CD14-positive monocyte (primary cell): ENCODE results near the gene NOTCH2NLA. TPM values are rescaled to one million over a fixed set of nuclear protein-coding genes. Genes with fewer than 3 reads are reported as not detected.
"Not testable (repeated sequence)": the region's sequence is repeated elsewhere in the genome, so short reads cannot be mapped to it uniquely, and the experiment has no call there.

Source experiments
- DNase-seq, 3 donors: peaks; one replicate each; pipeline ENCODE4 v3.0.0-alpha.2; 2011 to 2022
- H2AFZ ChIP-seq: 2 replicates; pipeline ENCODE4 v1.6.0; 2012; ENCODE audit warnings: mild to moderate bottlenecking, low read depth, low read length, inconsistent platforms; ENCODE audit not compliant: insufficient read depth, poor library complexity, severe bottlenecking
- H3K27ac ChIP-seq, 2 donors: 1 replicate in 1 of 2; 2 replicates in 1 of 2; pipeline ENCODE4 v1.5.1; 2012 to 2013; ENCODE audit warnings: low read length in 2 of 2, control low read depth in 1 of 2, inconsistent platforms in 1 of 2, low read depth in 1 of 2, mild to moderate bottlenecking in 1 of 2
- H3K27me3 ChIP-seq, 2 donors: one replicate each; pipeline versions ENCODE4 v1.6.0 to v1.6.1; 2011 to 2013; ENCODE audit warnings: low read length in 2 of 2; ENCODE audit not compliant: control insufficient read depth in 2 of 2, insufficient read depth in 2 of 2
- H3K36me3 ChIP-seq, 2 donors: replicated peaks in 1 of 2; 1 replicate in 1 of 2; 2 replicates in 1 of 2; pipeline versions ENCODE4 v1.5.1 to v1.6.1; 2012 to 2013; ENCODE audit warnings: low read length in 2 of 2, control low read depth in 1 of 2, inconsistent platforms in 1 of 2, mild to moderate bottlenecking in 1 of 2; ENCODE audit not compliant: insufficient read depth in 2 of 2, control insufficient read depth in 1 of 2
- H3K4me1 ChIP-seq, 2 donors: 1 replicate in 1 of 2; 2 replicates in 1 of 2; pipeline versions ENCODE4 v1.5.1 to v1.6.1; 2012 to 2013; ENCODE audit warnings: low read length in 2 of 2, control low read depth in 1 of 2, inconsistent platforms in 1 of 2, mild to moderate bottlenecking in 1 of 2, moderate library complexity in 1 of 2; ENCODE audit not compliant: insufficient read depth in 2 of 2, control insufficient read depth in 1 of 2
- H3K4me2 ChIP-seq: replicated peaks from 2 replicates; pipeline ENCODE3; 2012; ENCODE audit warnings: low read length, moderate library complexity, mild to moderate bottlenecking; ENCODE audit not compliant: poor library complexity, severe bottlenecking; ENCODE audit errors: extremely low read depth
- H3K4me3 ChIP-seq, 3 experiments: fragments of 200-600 bp in 1 of 3; sonication (generic) in 1 of 3; replicated peaks in 1 of 3; 1 replicate in 2 of 3; 2 replicates in 1 of 3; pipeline ENCODE4 v1.5.1; 2011 to 2013; ENCODE audit warnings: low read length in 3 of 3, mild to moderate bottlenecking in 3 of 3, control low read depth in 2 of 3, low read depth in 2 of 3, inconsistent platforms in 1 of 3, moderate library complexity in 1 of 3
- H3K79me2 ChIP-seq: 2 replicates; pipeline ENCODE4 v1.6.0; 2012; ENCODE audit warnings: mild to moderate bottlenecking, control low read depth, inconsistent platforms, low read length, moderate library complexity; ENCODE audit not compliant: insufficient read depth
- H3K9ac ChIP-seq: 2 replicates; pipeline ENCODE4 v1.6.0; 2017; ENCODE audit warnings: low read length, mild to moderate bottlenecking; ENCODE audit not compliant: insufficient read depth, poor library complexity, severe bottlenecking
- H3K9me3 ChIP-seq, 2 donors: replicated peaks in 1 of 2; 1 replicate in 1 of 2; 2 replicates in 1 of 2; pipeline versions ENCODE4 v1.5.1 to v1.6.1; 2012 to 2013; ENCODE audit warnings: low read length in 2 of 2, control low read depth in 1 of 2; ENCODE audit not compliant: control insufficient read depth in 1 of 2, insufficient read depth in 1 of 2
- H4K20me1 ChIP-seq: 2 replicates; pipeline ENCODE4 v1.6.0; 2012; ENCODE audit warnings: mild to moderate bottlenecking, low read length, control low read depth, moderate library complexity; ENCODE audit not compliant: insufficient read depth
- H3K27ac Mint-ChIP-seq, 7 donors: one replicate each; pipeline ENCODE4 v1.8.0; 2020; ENCODE audit warnings: mild to moderate bottlenecking in 7 of 7, mixed read lengths in 7 of 7, moderate library complexity in 6 of 7, inconsistent platforms in 2 of 7
- H3K27me3 Mint-ChIP-seq, 3 donors: one replicate each; pipeline ENCODE4 v1.8.0; 2021 to 2022; ENCODE audit warnings: low read depth in 3 of 3, mild to moderate bottlenecking in 3 of 3, mixed read lengths in 3 of 3, moderate library complexity in 3 of 3, inconsistent platforms in 1 of 3
- H3K36me3 Mint-ChIP-seq, 2 donors: one replicate each; pipeline ENCODE4 v1.8.0; 2020; ENCODE audit warnings: mixed read lengths in 2 of 2, inconsistent platforms in 1 of 2, mild to moderate bottlenecking in 1 of 2
- H3K4me1 Mint-ChIP-seq: one replicate; pipeline ENCODE4 v1.8.0; 2020; ENCODE audit warnings: mild to moderate bottlenecking, mixed read lengths
- H3K4me3 Mint-ChIP-seq, 2 donors: one replicate each; pipeline ENCODE4 v1.8.0; 2020; ENCODE audit warnings: mild to moderate bottlenecking in 2 of 2, mixed read lengths in 2 of 2, moderate library complexity in 1 of 2
- H3K9me3 Mint-ChIP-seq, 7 donors: one replicate each; pipeline ENCODE4 v1.8.0; 2020 to 2022; ENCODE audit warnings: mixed read lengths in 7 of 7, mild to moderate bottlenecking in 6 of 7, moderate library complexity in 6 of 7, inconsistent platforms in 2 of 7
- WGBS: methylation state at CpG from one replicate; pipeline ENCODE4 v1.1.5; 2013; ENCODE audit warnings: missing lambda C conversion rate; ENCODE audit not compliant: insufficient coverage; 5-methylcytosine and 5-hydroxymethylcytosine counted together
- intact Hi-C, 2 donors: fragments of 100-400 bp; cut with micrococcal nuclease; formaldehyde crosslinking; loops; one replicate each; pipeline versions ENCODE4 v1.15.0 to v1.15.1; 2023
- polyA minus RNA-seq: library from RNA; depleted of rRNA, polyadenylated mRNA; stranded (reverse); fragments of >200 nt; gene quantifications from 2 replicates; pipeline ENCODE4 v1.2.3, GENCODE V29; 2012
- polyA plus RNA-seq, 3 donors: library from polyadenylated mRNA; depleted of rRNA in 1 of 3; unstranded in 2 of 3; stranded (reverse) in 1 of 3; fragments of 300-500 nt in 2 of 3; fragments of >200 nt in 1 of 3; fragmentation: Illumina TruSeq in 2 of 3; gene quantifications; 1 replicate in 2 of 3; 2 replicates in 1 of 3; pipeline ENCODE4 v1.2.3, GENCODE V29; 2012 to 2021
- total RNA-seq, 12 experiments: library from RNA in 1 of 12; stranded (reverse) in 1 of 12; fragments of 120-200 nt in 1 of 12; gene quantifications; one replicate each; pipeline ENCODE4 v1.2.4 and lab custom pipeline; 2013 to 2026; ENCODE audit warnings: mixed read lengths in 6 of 12, inconsistent platforms in 1 of 12

Gene NOTCH2NLA
- 109 TPM for total RNA-seq (2013)
- polyA plus RNA-seq (10 to 100 TPM; 40.4 to 58.0 (median 57.6) TPM), polyA minus RNA-seq (80.8 and 95.9 TPM in 2 replicates), total RNA-seq (lab: John Stamatoyannopoulos, UW) (6.7 to 17.8 (median 11.0) reads per million in 11 experiments)

GRCh38 chr1:146228710-146229477 lies at the start of gene NOTCH2NLA:
TSS of gene NOTCH2NLA (minus strand) at chr1:146229021. CDS start at chr1:146189337, 39,684 bp downstream.
- H3K36me3 Mint-ChIP-seq, H3K27me3 ChIP-seq, H3K9me3 Mint-ChIP-seq, H3K4me1 Mint-ChIP-seq, H3K9me3 ChIP-seq, H3K4me2 ChIP-seq, H2AFZ ChIP-seq, H4K20me1 ChIP-seq, intact Hi-C loops, H3K4me1 ChIP-seq, H3K36me3 ChIP-seq, H3K79me2 ChIP-seq, H3K27me3 Mint-ChIP-seq: not testable (repeated sequence)
- DNase-seq: peak in 1 of 3 donors; percentile 6
- H3K9ac ChIP-seq: peak within 1 kb of the TSS; percentile 66
- H3K27ac ChIP-seq: peak within 1 kb of the TSS; percentile 32 to 65
- H3K4me3 ChIP-seq: peak within 1 kb of the TSS; percentile 44 to 69 (median 66)
- peak within 1 kb of the TSS; percentile 78 to 94 (median 89) for H3K27ac Mint-ChIP-seq
- H3K4me3 Mint-ChIP-seq: peak within 1 kb of the TSS; percentile 80 to 90
- WGBS: no CpG with 5 or more reads among the region's 72 CpGs

GRCh38 chr1:146278346-146278745 lies 49.5 kb upstream of the NOTCH2NLA start:
- H3K27me3 Mint-ChIP-seq, H3K27ac Mint-ChIP-seq, H3K36me3 Mint-ChIP-seq, H3K27ac ChIP-seq, H3K9me3 Mint-ChIP-seq, H3K4me3 ChIP-seq, H3K79me2 ChIP-seq, H3K4me1 Mint-ChIP-seq, H3K4me2 ChIP-seq, H3K27me3 ChIP-seq, H4K20me1 ChIP-seq, H3K9me3 ChIP-seq, intact Hi-C loops, H3K4me3 Mint-ChIP-seq, H3K9ac ChIP-seq, DNase-seq, H3K36me3 ChIP-seq, H2AFZ ChIP-seq, H3K4me1 ChIP-seq: not testable (repeated sequence)
- WGBS: no CpG with 5 or more reads among the region's 3 CpGs

GRCh38 chr1:146277087-146277486 lies 48.3 kb upstream of the NOTCH2NLA start:
- no CpG with 5 or more reads among the region's 2 CpGs for whole genome bisulfite sequencing
- H3K27me3 Mint-ChIP-seq, H3K4me3 Mint-ChIP-seq, H3K4me3 ChIP-seq, H3K9me3 ChIP-seq, H3K4me1 Mint-ChIP-seq, DNase-seq, H3K9ac ChIP-seq, H3K27ac ChIP-seq, H3K27ac Mint-ChIP-seq, H3K9me3 Mint-ChIP-seq, H3K36me3 ChIP-seq, H3K36me3 Mint-ChIP-seq, H2AFZ ChIP-seq, H4K20me1 ChIP-seq, H3K4me2 ChIP-seq, H3K27me3 ChIP-seq, intact Hi-C loops, H3K79me2 ChIP-seq, H3K4me1 ChIP-seq: not testable (repeated sequence)

GRCh38 chr1:146274083-146274482 lies 45.3 kb upstream of the NOTCH2NLA start:
- H3K4me3 Mint-ChIP-seq, intact Hi-C loops, H3K9me3 Mint-ChIP-seq, H2AFZ ChIP-seq, H3K36me3 Mint-ChIP-seq, H4K20me1 ChIP-seq, H3K4me1 Mint-ChIP-seq, H3K9me3 ChIP-seq, H3K27ac Mint-ChIP-seq, H3K79me2 ChIP-seq, H3K27me3 Mint-ChIP-seq, H3K4me3 ChIP-seq, H3K27me3 ChIP-seq, DNase-seq, H3K4me2 ChIP-seq, H3K4me1 ChIP-seq, H3K27ac ChIP-seq, H3K9ac ChIP-seq, H3K36me3 ChIP-seq: not testable (repeated sequence)
- WGBS: no CpG with 5 or more reads among the region's 3 CpGs
